Testis (tissue), 5 donors: Measurements from ENCODE around the gene CFAP90. TPM values are rescaled to one million over a fixed set of nuclear protein-coding genes. Genes with fewer than 3 reads are reported as not detected.

ENCODE experiments used
- DNase-seq: peaks from one replicate; pipeline ENCODE4 v3.0.0-alpha.2; 2019
- H3K27ac ChIP-seq, 2 donors: fragments of 200-600 bp; sonication (generic); one replicate each; pipeline ENCODE4 v1.5.1; 2019
- H3K27me3 ChIP-seq: fragments of 200-600 bp; sonication (generic); one replicate; pipeline ENCODE4 v1.5.1; 2019
- H3K36me3 ChIP-seq: fragments of 200-600 bp; sonication (generic); one replicate; pipeline ENCODE4 v1.5.1; 2017; ENCODE audit warnings: low read depth; ENCODE audit errors: missing control alignments
- H3K4me1 ChIP-seq: fragments of 200-600 bp; sonication (generic); one replicate; pipeline ENCODE4 v1.5.1; 2019
- H3K4me3 ChIP-seq, 2 donors: fragments of 200-600 bp; sonication (generic); one replicate each; pipeline ENCODE4 v1.5.1; 2017 to 2019
- H3K9me3 ChIP-seq: fragments of 200-600 bp; sonication (generic); one replicate; pipeline ENCODE4 v1.5.1; 2017
- CTCF ChIP-seq, 3 experiments: fragments of 450-650 bp in 2 of 3; fragments of 200-600 bp in 1 of 3; sonication (generic) in 1 of 3; IDR thresholded peaks; one replicate each; pipeline ENCODE4 v1.5.1; 2016 to 2019; ENCODE audit warnings: antibody characterized with exemption in 3 of 3, mild to moderate bottlenecking in 2 of 3, moderate library complexity in 1 of 3
- POLR2A ChIP-seq: fragments of 450-650 bp; IDR thresholded peaks from one replicate; pipeline ENCODE4 v1.6.1; 2017; ENCODE audit warnings: antibody characterized with exemption, mild to moderate bottlenecking, moderate library complexity
- WGBS, 2 donors: methylation state at CpG; one replicate each; pipeline ENCODE4 v1.1.5; 2018; 5-methylcytosine and 5-hydroxymethylcytosine counted together
- intact Hi-C: fragments of 100-400 bp; cut with DNase I; formaldehyde crosslinking; loops from one replicate; pipeline ENCODE4 v1.15.1; 2023; ENCODE audit warnings: low total_unique reads
- long read RNA-seq, 2 donors: transcript quantifications; one replicate each; lab custom pipeline, GENCODE V29; 2026
- polyA plus RNA-seq: library from polyadenylated mRNA; stranded (reverse); fragments of 350-450 nt; fragmentation: Illumina TruSeq; extraction: RNeasy Lipid Tissue Mini Kit (QIAGEN cat#74804); gene quantifications from one replicate; pipeline ENCODE4 v1.2.3, GENCODE V29; 2014; ENCODE audit warnings: low read depth, low replicate concordance; ENCODE audit not compliant: insufficient read depth
- total RNA-seq, 2 donors: library from RNA; depleted of rRNA; stranded (reverse); fragments of >200 nt; gene quantifications; one replicate each; pipeline ENCODE4 v1.2.3, GENCODE V29; 2016

Gene CFAP90
- total RNA-seq, result 10 to 100 TPM; 12.2 to 33.0 TPM
- polyA plus RNA-seq, result 55.2 TPM
- long read RNA-seq, donor 1, partial matches to known transcripts, result 0 of 2 reads
- long read RNA-seq, donor 1, other reads (novel, unspliced or antisense), result 0 of 2 reads
- long read RNA-seq, donor 2, result 0 reads

DNA sequence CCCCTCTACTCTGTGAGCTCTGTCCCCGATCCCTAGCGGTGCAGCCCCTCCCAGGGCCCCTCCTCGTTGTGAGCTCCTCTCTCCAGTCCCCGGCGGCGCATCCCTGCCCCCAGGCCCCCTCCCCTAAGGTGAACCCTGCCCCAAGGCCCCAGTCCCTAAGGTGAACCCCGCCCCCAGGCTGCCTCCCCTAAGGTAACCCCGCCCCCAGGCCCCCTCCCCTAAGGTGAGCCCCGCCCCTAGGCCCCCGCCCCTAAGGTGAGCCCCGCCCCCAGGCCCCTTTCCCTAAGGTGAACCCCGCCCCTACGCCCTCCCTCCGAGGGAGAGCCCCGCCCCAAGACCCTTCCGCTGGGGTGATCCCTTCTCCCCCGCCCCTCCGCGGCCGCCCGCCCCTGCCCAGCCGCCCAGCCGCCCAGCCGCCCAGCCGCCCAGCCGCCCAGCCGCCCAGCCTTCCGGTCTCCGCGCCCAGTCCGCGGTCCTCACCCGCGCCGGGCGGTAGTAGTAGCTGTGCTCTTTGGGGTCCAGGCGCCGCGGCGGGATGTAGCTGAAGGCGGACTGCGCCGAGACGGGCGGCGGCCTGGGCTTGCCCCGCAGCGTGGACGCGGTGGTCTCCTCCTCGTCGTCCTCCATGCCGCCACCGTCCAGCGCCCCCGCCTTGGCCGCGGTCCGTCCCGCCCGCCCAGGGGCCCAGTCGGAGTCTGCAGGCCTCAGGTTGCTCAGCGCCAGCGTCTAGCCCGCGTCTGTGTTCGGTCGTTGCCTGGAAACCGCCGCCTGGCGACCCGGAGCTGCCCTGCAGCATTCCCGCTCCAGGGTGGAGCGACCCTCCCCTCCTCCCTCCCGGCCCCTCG, at the start of gene CFAP90:
TSS of gene CFAP90 (minus strand) at position 739 of the 845 bp plus-strand sequence. CDS start at position 627, 112 bp downstream.
- H3K4me3 ChIP-seq, result peak within 1 kb of the TSS; percentile 61 to 65
- intact Hi-C loops, result no loop called here
- WGBS, 2 donors, result 0 to 1% methylated on average over 5 to 56 of the region's 76 CpGs
- no peaks in the 10 kb centered on the region for H3K9me3 ChIP-seq
- H3K4me1 ChIP-seq, result peaks cover 6% of the 10 kb centered on the region
- DNase-seq, result peak; percentile 78
- H3K36me3 ChIP-seq, result no peaks in the 10 kb centered on the region
- TF ChIP-seq CTCF (IDR thresholded peaks at IDR 0.05), result no peak
- no peak for TF ChIP-seq POLR2A
- no peak within 1 kb of the TSS for H3K27ac ChIP-seq
- H3K27me3 ChIP-seq, result no peaks in the 10 kb centered on the region

- 60 to 67% methylated on average over 5 of the region's 5 CpGs for WGBS, 2 donors
- Histone ChIP-seq H3K27ac (no peak overlapping the region), H3K4me3 (no peak overlapping the region), H3K4me1 (no peaks in the 10 kb centered on the region), H3K9me3 (no peaks in the 10 kb centered on the region), H3K27me3 (no peaks in the 10 kb centered on the region), H3K36me3 (no peaks in the 10 kb centered on the region)
- peak; percentile 45 for DNase-seq
- TF ChIP-seq CTCF (IDR thresholded peaks at IDR 0.05), result peak in 1 of 3 experiments; percentile 16
- TF ChIP-seq POLR2A, result no peak
- intact Hi-C loops, result no loop called here
Measured at GRCh38 chr5:7897014-7897600, 46.2 kb upstream of the CFAP90 start.

GRCh38 chr5:7894860-7895259, 43.9 kb upstream of the CFAP90 start:
- H3K36me3 ChIP-seq, result no peaks in the 10 kb centered on the region
- H3K4me1 ChIP-seq, result no peaks in the 10 kb centered on the region
- H3K27me3 ChIP-seq, result no peaks in the 10 kb centered on the region
- DNase-seq, result no peak
- no peak overlapping the region for H3K4me3 ChIP-seq
- intact Hi-C loops, result no loop called here
- TF ChIP-seq POLR2A, result no peak
- TF ChIP-seq CTCF (IDR thresholded peaks at IDR 0.05), result no peak
- 80% methylated on average over 2 of the region's 2 CpGs for WGBS, 2 donors
- H3K9me3 ChIP-seq, result no peaks in the 10 kb centered on the region
- no peak overlapping the region for H3K27ac ChIP-seq

GRCh38 chr5:7894439-7894838, 43.5 kb upstream of the CFAP90 start:
- Histone ChIP-seq H3K36me3 (no peaks in the 10 kb centered on the region), H3K9me3 (no peaks in the 10 kb centered on the region), H3K27me3 (no peaks in the 10 kb centered on the region), H3K4me1 (no peaks in the 10 kb centered on the region), H3K27ac (no peak overlapping the region), H3K4me3 (no peak overlapping the region)
- 88 to 95% methylated on average over 5 of the region's 5 CpGs for WGBS, 2 donors
- intact Hi-C loops, result no loop called here
- TF ChIP-seq CTCF (IDR thresholded peaks at IDR 0.05) (no peak), POLR2A (no peak)
- DNase-seq, result no peak
